ENCODE measurements around the gene USP10. TPM values are rescaled to one million over a fixed set of nuclear protein-coding genes. Genes with fewer than 3 reads are reported as not detected.

USP10 gene
- 49.6 and 78.6 TPM in 2 replicates for polyA plus RNA-seq

GRCh38 chr16:84699712-84700445 lies at the start of gene USP10:
Gene USP10 (plus strand): TSS chr16:84700000. CDS start chr16:84700091, 91 bp downstream.

GRCh38 chr16:84819644-84820304 lies 120.0 kb downstream of the USP10 start, which contains the start of gene CRISPLD2:
Gene CRISPLD2 (plus strand): TSS chr16:84819985. CDS start chr16:84838496, 18,511 bp downstream.

Other genes starting within 250 kb of the USP10 start
- gene MEAK7, start 195.3 kb upstream of the USP10 start, polyA plus RNA-seq, result 0.71 and 3.3 TPM in 2 replicates
- gene COTL1, start 81.9 kb upstream of the USP10 start, polyA plus RNA-seq, result 28.6 and 37.5 TPM in 2 replicates
- 2.0 and 2.9 TPM in 2 replicates for gene KLHL36, start 51.5 kb upstream of the USP10 start, polyA plus RNA-seq
- gene CRISPLD2, start 120.0 kb downstream of the USP10 start, polyA plus RNA-seq, result 0.28 and 1.7 TPM in 2 replicates